ENCODE measurements around the gene ANK3.
"Not testable (repeated sequence)": the region's sequence is repeated elsewhere in the genome, so short reads cannot be mapped to it uniquely, and the experiment has no call there.

GRCh38 chr10:60035375-60035774 is 354.3 kb downstream of the ANK3 start:
- TF ChIP-seq POLR2A, CTCF (IDR thresholded peaks at IDR 0.05): not testable (repeated sequence)

Measured in testis (tissue), 2 donors.